Measurements from ENCODE around the gene CTNNA1.

DNA sequence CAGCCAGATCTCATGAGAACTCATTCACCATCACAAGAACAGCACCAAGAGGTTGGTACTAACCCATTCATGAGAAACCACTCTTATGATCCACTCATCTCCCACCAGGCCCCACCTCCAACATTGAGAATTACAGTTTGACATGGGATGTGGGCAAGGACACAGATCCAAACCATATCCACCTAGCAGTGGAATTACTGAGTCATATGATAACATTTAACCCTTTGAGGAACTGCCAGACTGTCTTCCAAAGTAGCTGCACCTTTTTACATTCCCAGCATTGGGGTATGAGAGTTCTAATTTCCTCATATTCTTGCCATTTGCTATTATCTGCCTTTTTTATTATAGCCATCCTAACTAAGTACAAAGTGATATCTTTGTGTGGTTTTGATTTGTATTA is 51.9 kb downstream of the CTNNA1 start:
- TF ChIP-seq, protein P1, sequence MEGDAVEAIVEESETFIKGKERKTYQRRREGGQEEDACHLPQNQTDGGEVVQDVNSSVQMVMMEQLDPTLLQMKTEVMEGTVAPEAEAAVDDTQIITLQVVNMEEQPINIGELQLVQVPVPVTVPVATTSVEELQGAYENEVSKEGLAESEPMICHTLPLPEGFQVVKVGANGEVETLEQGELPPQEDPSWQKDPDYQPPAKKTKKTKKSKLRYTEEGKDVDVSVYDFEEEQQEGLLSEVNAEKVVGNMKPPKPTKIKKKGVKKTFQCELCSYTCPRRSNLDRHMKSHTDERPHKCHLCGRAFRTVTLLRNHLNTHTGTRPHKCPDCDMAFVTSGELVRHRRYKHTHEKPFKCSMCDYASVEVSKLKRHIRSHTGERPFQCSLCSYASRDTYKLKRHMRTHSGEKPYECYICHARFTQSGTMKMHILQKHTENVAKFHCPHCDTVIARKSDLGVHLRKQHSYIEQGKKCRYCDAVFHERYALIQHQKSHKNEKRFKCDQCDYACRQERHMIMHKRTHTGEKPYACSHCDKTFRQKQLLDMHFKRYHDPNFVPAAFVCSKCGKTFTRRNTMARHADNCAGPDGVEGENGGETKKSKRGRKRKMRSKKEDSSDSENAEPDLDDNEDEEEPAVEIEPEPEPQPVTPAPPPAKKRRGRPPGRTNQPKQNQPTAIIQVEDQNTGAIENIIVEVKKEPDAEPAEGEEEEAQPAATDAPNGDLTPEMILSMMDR (IDR thresholded peaks at IDR 0.05) = no peak
- TF ChIP-seq POLR2A (IDR thresholded peaks at IDR 0.05) = no peak

Measured in body of pancreas (tissue), 4 donors.